Measurements from ENCODE around the gene TUBGCP3. TPM values are rescaled to one million over a fixed set of nuclear protein-coding genes. Genes with fewer than 3 reads are reported as not detected.
A peak's percentile ranks its signal among the peaks of the same experiment; 100 is the strongest.

TUBGCP3 gene
- total and polyA plus RNA-seq, 9 donors: 14.2 to 18.1 (median 16.7) TPM

DNA sequence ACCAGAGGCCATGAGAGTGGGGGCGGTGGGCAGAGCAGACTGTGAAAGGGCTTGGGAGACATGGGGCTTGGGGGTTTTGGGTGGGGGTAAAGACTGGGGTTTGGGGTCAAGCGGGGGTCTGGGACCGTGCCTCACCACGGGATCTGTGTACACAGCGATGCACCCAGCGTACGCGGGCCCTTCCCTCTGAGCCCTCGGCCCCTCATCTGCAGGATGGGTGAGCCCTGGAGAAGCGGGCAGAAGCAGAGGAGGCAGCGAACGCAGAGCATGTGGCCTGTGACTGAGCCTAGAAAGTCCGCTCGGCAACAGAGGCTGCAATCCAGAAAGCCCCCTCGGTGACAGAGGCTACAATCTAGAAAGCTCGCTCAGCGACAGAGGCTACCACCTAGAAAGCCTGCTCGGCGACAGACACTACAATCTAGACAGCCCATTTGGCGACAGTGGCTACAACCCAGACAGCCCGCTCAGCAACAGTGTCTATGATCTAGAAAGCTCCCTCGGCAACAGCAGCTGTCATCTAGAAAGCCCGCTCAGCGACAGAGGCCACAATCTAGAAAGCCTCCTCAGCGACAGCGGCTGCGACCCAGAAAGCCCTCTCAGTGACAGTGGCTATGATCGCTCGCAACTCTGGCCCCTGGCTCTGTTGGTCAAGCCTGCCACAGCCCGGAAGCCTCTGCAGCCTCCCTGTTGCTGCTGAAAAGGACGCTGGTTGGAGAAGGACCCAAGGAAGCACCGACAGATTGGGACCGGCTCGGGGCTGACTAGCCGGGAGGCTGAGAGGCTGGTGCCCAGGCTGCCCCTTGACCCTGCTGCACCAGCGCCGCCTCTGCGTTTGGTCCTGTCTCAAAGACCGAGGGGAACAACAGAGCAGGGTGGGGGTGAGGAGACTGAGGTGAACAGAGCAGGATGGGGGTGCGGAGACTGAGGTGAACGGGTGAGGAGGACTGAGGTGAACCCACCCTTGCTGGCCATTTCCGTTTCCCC, 143.2 kb downstream of the TUBGCP3 start:
- Histone ChIP-seq H3K9me3 (replicated peaks; ENCODE audit: control insufficient read depth, low read depth, low read length) (no peaks in the 10 kb centered on the region), H3K4me3 (ENCODE audit: low read length) (no peak overlapping the region), H3K27ac (ENCODE audit: low read length) (no peak overlapping the region), H3K36me3 (ENCODE audit: control insufficient read depth, insufficient read depth, low read length) (no peaks in the 10 kb centered on the region), H3K27me3 (ENCODE audit: control insufficient read depth, insufficient read depth, low read length) (peaks cover 56% of the 10 kb centered on the region), H3K4me1 (ENCODE audit: control insufficient read depth, insufficient read depth, low read length) (peaks cover 4% of the 10 kb centered on the region)
- no peak for DNase-seq
- 79% methylated on average over 42 of the region's 42 CpGs for WGBS (ENCODE audit: insufficient coverage)

DNA sequence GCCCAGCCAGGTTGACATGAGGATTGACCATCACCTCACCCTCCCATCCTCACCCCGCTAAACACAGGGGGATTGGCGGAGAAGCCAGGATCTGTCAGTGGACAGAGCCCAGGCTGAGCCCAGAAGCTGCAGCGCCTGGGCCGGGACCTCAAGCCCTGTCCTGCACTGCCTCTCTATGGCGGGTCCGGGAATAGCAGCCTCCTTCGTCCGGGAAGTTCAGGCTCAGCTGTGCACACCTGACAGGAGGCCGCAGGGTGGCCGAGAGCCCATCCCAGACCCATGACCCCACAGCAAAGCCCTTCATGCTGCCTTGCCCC, 144.0 kb downstream of the TUBGCP3 start:
- DNase-seq: peak; percentile 59
- H3K4me3 ChIP-seq (ENCODE audit: low read length): no peak overlapping the region
- peaks cover 4% of the 10 kb centered on the region for H3K4me1 ChIP-seq (ENCODE audit: control insufficient read depth, insufficient read depth, low read length)
- peaks cover 57% of the 10 kb centered on the region for H3K27me3 ChIP-seq (ENCODE audit: control insufficient read depth, insufficient read depth, low read length)
- H3K36me3 ChIP-seq (ENCODE audit: control insufficient read depth, insufficient read depth, low read length): no peaks in the 10 kb centered on the region
- no peak overlapping the region for H3K27ac ChIP-seq (ENCODE audit: low read length)
- no peaks in the 10 kb centered on the region for H3K9me3 ChIP-seq (replicated peaks; ENCODE audit: control insufficient read depth, low read depth, low read length)
- WGBS (ENCODE audit: insufficient coverage): 0% methylated on average over 7 of the region's 10 CpGs

DNA sequence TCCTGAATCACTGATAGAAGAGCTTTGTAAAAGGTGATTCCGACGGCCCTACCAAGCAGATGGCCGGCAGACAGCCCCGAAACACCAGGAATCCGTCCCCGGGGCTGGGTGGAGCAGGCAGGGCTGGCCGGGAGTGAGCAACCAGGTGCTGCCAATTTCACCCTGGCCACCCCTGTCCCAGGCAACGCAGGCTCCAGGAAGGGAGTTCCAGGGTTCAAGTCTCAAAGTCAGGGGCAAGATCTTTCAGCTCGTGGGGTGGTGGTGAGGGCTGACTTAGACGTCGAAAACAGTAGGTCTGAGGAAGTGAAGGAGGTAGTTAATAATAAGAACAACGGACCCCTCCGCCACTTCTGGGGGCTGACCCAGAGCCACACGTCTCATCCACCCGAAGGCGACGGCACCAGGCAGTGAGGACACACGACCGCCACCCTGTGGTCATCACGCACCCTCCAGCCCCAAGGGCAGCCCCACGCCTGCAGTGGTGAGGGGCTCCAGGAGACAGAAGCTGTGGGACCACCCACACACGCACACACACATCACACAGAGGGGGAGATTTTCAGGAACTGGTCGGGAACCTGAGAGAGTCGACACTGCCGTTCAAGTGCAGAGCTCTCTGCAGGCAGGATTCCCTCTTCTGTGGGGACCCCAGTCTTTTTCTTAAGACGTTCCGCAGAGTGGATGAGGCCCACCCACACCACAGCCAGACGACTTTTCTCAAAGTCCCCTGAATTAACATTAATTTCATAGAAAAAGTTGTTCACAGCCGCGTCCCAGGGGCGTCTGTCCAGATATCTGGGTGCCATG, 144.6 kb downstream of the TUBGCP3 start:
- Histone ChIP-seq H3K27ac (ENCODE audit: low read length) (no peak overlapping the region), H3K9me3 (replicated peaks; ENCODE audit: control insufficient read depth, low read depth, low read length) (no peaks in the 10 kb centered on the region), H3K4me1 (ENCODE audit: control insufficient read depth, insufficient read depth, low read length) (peaks cover 4% of the 10 kb centered on the region), H3K4me3 (ENCODE audit: low read length) (no peak overlapping the region), H3K27me3 (ENCODE audit: control insufficient read depth, insufficient read depth, low read length) (peaks cover 54% of the 10 kb centered on the region), H3K36me3 (ENCODE audit: control insufficient read depth, insufficient read depth, low read length) (no peaks in the 10 kb centered on the region)
- 21% methylated on average over 21 of the region's 31 CpGs for WGBS (ENCODE audit: insufficient coverage)
- no peak for DNase-seq

DNA sequence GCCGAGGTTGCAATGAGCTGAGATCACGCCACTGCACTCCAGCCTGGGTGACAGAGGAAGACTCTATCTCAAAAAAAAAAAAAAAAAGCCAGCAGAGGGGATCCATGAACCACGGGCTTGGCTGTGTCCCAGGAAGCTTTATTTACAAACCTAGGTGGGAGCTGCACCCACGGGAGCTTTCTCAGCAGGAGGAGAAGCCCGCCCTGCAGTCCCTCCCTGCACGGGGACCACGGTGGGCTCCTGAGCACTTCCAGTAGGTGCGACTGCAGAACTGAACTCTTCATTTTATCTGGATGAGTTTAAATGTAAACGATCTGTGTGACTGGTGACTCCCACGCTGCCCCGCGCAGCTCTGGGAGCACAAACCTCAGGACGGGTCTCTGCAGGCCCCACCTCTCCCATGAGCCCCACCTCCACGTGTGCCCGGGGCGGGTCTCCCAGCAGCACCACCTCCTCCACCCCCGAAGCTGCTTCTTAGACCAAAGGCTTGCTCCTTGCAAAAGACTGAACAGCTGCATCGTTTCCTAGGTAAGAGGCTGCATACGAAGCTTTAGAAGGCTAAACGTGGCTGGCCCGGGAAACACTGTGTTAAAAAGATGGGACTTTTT, 145.4 kb downstream of the TUBGCP3 start:
- Histone ChIP-seq H3K9me3 (replicated peaks; ENCODE audit: control insufficient read depth, low read depth, low read length) (peaks cover 4% of the 10 kb centered on the region), H3K27me3 (ENCODE audit: control insufficient read depth, insufficient read depth, low read length) (peaks cover 51% of the 10 kb centered on the region), H3K27ac (ENCODE audit: low read length) (no peak overlapping the region), H3K36me3 (ENCODE audit: control insufficient read depth, insufficient read depth, low read length) (no peaks in the 10 kb centered on the region), H3K4me3 (ENCODE audit: low read length) (no peak overlapping the region), H3K4me1 (ENCODE audit: control insufficient read depth, insufficient read depth, low read length) (peaks cover 4% of the 10 kb centered on the region)
- DNase-seq: no peak
- WGBS (ENCODE audit: insufficient coverage): 68% methylated on average over 9 of the region's 21 CpGs

DNA sequence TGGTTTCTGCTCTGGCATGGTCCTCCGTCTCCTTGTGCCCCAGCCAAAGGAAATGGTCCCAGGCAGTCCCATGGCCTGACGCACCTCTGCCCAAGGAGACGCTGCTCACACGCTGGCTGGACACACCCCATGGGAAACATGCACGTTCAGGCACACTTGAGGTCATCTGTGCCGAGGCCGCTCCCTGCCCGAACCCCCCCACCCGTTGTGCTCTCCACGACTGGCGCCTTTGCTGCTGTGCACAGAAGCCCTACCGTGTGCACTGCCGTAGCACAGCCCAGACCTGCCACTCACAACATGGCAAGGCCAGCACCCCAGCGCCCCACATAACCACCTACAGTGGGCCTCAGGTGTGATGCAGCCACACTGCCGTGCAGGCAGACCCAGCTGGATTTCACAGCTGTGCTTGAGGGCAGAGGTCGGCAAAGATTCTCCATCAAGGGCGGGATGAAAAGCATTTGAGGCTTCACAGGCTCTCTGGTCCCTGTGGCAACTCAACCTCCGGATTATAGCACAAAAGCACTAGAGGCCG, 146.1 kb downstream of the TUBGCP3 start:
- DNase-seq: no peak
- no peak overlapping the region for H3K4me3 ChIP-seq (ENCODE audit: low read length)
- no peaks in the 10 kb centered on the region for H3K36me3 ChIP-seq (ENCODE audit: control insufficient read depth, insufficient read depth, low read length)
- peaks cover 51% of the 10 kb centered on the region for H3K27me3 ChIP-seq (ENCODE audit: control insufficient read depth, insufficient read depth, low read length)
- no peak overlapping the region for H3K27ac ChIP-seq (ENCODE audit: low read length)
- H3K9me3 ChIP-seq (replicated peaks; ENCODE audit: control insufficient read depth, low read depth, low read length): peaks cover 4% of the 10 kb centered on the region
- peaks cover 4% of the 10 kb centered on the region for H3K4me1 ChIP-seq (ENCODE audit: control insufficient read depth, insufficient read depth, low read length)
- 70% methylated on average over 18 of the region's 19 CpGs for WGBS (ENCODE audit: insufficient coverage)

DNA sequence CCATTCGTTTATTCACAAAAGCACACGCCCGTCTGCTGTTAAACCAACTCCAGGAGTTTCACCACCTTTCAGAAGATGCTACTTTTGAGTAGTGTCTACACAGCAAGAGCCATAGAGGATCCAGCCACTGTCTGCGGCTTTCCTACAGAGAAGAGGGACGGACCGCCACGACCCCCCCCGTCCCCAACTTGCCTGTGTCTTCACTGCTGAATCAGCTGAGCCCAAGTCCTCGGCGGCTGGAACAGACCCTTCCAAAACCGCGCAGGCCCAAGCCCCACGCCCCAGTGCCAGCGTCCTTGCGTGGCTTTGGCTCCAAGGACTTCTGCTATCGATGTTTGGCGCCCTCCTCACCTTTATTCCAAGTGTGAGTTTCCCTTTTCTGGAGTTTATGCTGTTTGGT, 146.7 kb downstream of the TUBGCP3 start:
- WGBS (ENCODE audit: insufficient coverage): 88% methylated on average over 15 of the region's 17 CpGs
- Histone ChIP-seq H3K36me3 (ENCODE audit: control insufficient read depth, insufficient read depth, low read length) (no peaks in the 10 kb centered on the region), H3K4me3 (ENCODE audit: low read length) (no peak overlapping the region), H3K9me3 (replicated peaks; ENCODE audit: control insufficient read depth, low read depth, low read length) (peaks cover 4% of the 10 kb centered on the region), H3K4me1 (ENCODE audit: control insufficient read depth, insufficient read depth, low read length) (peaks cover 4% of the 10 kb centered on the region), H3K27me3 (ENCODE audit: control insufficient read depth, insufficient read depth, low read length) (peaks cover 50% of the 10 kb centered on the region), H3K27ac (ENCODE audit: low read length) (no peak overlapping the region)
- DNase-seq: no peak

DNA sequence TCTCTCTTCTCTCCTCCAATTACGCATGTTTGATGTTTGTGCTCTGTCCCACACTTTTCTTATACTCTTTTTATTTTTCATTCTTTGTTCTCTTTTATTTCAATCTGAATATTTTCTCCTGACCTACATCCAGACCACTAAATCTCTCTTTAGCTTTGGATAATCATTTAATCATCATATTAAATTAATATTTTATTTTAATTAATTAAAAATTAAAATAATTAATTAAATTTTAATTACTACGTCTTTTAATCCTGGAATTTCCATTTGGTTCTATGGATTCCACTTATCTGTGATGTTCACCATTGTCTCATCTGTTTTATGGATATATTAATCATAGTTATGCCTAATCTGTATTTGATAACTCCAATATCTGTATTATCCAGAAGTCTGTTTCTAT, 149.4 kb downstream of the TUBGCP3 start:
- H3K27ac ChIP-seq (ENCODE audit: low read length): no peak overlapping the region
- no peak overlapping the region for H3K4me3 ChIP-seq (ENCODE audit: low read length)
- no peaks in the 10 kb centered on the region for H3K36me3 ChIP-seq (ENCODE audit: control insufficient read depth, insufficient read depth, low read length)
- no CpG with 5 or more reads among the region's 2 CpGs for WGBS (ENCODE audit: insufficient coverage)
- DNase-seq: no peak
- peaks cover 4% of the 10 kb centered on the region for H3K9me3 ChIP-seq (replicated peaks; ENCODE audit: control insufficient read depth, low read depth, low read length)
- peaks cover under 1% of the 10 kb centered on the region for H3K4me1 ChIP-seq (ENCODE audit: control insufficient read depth, insufficient read depth, low read length)
- H3K27me3 ChIP-seq (ENCODE audit: control insufficient read depth, insufficient read depth, low read length): peaks cover 37% of the 10 kb centered on the region

DNA sequence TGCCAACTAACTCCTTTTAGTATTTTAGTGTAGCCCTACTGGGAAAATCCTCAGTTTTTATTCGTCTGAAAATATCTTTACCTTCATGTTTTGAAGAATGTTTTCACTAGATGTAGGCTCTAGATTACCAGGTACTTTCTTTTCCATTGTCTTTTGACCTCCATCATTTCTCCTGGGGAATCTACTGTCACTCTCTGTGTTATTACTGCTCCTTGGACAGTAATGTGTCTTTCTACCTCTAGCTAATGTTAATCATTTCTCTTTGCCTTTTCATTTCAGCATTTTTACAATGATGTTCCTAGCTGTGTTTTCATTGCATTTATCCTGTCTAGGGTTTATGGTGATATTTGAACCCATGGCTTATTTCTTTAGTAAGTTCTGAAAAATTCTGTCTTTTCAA, 149.9 kb downstream of the TUBGCP3 start:
- Histone ChIP-seq H3K27ac (ENCODE audit: low read length) (no peak overlapping the region), H3K36me3 (ENCODE audit: control insufficient read depth, insufficient read depth, low read length) (no peaks in the 10 kb centered on the region), H3K27me3 (ENCODE audit: control insufficient read depth, insufficient read depth, low read length) (peaks cover 33% of the 10 kb centered on the region), H3K9me3 (replicated peaks; ENCODE audit: control insufficient read depth, low read depth, low read length) (peaks cover 4% of the 10 kb centered on the region), H3K4me1 (ENCODE audit: control insufficient read depth, insufficient read depth, low read length) (no peaks in the 10 kb centered on the region), H3K4me3 (ENCODE audit: low read length) (no peak overlapping the region)
- WGBS (ENCODE audit: insufficient coverage): no CpG with 5 or more reads among the region's 1 CpG
- DNase-seq: no peak

DNA sequence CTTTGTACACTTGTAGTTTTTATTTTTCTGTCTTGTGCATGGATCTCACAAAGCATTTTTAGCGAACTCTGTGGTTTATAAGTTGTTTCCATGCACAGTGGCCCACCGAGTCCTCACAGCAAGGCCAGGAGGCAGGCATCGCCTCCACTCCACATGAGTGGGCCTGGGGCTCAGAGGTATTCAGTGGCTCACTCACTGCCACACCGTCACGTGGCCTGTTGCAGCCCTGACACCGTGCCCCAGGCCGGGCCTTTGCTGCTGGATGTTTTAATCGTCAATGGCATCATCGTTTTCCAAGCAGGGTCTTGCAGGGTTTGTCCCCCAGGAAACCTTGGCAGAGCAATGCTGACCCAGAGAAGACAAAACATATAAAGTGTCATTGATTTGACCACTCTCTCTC, 152.0 kb downstream of the TUBGCP3 start:
- Histone ChIP-seq H3K9me3 (replicated peaks; ENCODE audit: control insufficient read depth, low read depth, low read length) (peaks cover 4% of the 10 kb centered on the region), H3K4me3 (ENCODE audit: low read length) (no peak overlapping the region), H3K4me1 (ENCODE audit: control insufficient read depth, insufficient read depth, low read length) (no peaks in the 10 kb centered on the region), H3K27me3 (ENCODE audit: control insufficient read depth, insufficient read depth, low read length) (peaks cover 14% of the 10 kb centered on the region), H3K36me3 (ENCODE audit: control insufficient read depth, insufficient read depth, low read length) (no peaks in the 10 kb centered on the region), H3K27ac (ENCODE audit: low read length) (no peak overlapping the region)
- DNase-seq: no peak
- 83% methylated on average over 9 of the region's 9 CpGs for WGBS (ENCODE audit: insufficient coverage)

Data from muscle of leg (tissue), 11 donors.